Brain microvascular endothelial cell (primary cell): ENCODE measurements around the gene LCN15.

Source experiments
- DNase-seq: peaks from one replicate; pipeline ENCODE4 v3.0.0-alpha.2; 2020
- H3K27ac ChIP-seq: fragments of 250-450 bp; sonication (Bioruptor Pico); 2 replicates; pipeline ENCODE4 v1.5.1; 2020; ENCODE audit warnings: mild to moderate bottlenecking, moderate library complexity
- H3K27me3 ChIP-seq: fragments of 250-450 bp; sonication (Bioruptor Pico); replicated peaks from 2 replicates; pipeline ENCODE4 v1.5.1; 2020; ENCODE audit warnings: mild to moderate bottlenecking
- H3K36me3 ChIP-seq: fragments of 250-450 bp; sonication (Bioruptor Pico); replicated peaks from 2 replicates; pipeline ENCODE4 v1.5.1; 2020; ENCODE audit warnings: mild to moderate bottlenecking
- H3K4me3 ChIP-seq: 2 replicates; pipeline ENCODE4 v1.5.1; 2011; ENCODE audit warnings: low read depth, mild to moderate bottlenecking, control low read depth, low read length, moderate library complexity
- in situ Hi-C: cut with HindIII; loops from 2 replicates; pipeline ENCODE4 v1.10.0; 2017; ENCODE audit warnings: low sequenced_read_pairs, low pct_ligation_motif_present
- TF ChIP-seq, protein P1 (sequence below): IDR thresholded peaks from 2 replicates; pipeline ENCODE4 v1.5.1; 2011; ENCODE audit warnings: low read depth, mild to moderate bottlenecking, moderate library complexity, low read length, control low read depth, inconsistent platforms; ENCODE audit errors: missing control alignments

Gene LCN15

DNA sequence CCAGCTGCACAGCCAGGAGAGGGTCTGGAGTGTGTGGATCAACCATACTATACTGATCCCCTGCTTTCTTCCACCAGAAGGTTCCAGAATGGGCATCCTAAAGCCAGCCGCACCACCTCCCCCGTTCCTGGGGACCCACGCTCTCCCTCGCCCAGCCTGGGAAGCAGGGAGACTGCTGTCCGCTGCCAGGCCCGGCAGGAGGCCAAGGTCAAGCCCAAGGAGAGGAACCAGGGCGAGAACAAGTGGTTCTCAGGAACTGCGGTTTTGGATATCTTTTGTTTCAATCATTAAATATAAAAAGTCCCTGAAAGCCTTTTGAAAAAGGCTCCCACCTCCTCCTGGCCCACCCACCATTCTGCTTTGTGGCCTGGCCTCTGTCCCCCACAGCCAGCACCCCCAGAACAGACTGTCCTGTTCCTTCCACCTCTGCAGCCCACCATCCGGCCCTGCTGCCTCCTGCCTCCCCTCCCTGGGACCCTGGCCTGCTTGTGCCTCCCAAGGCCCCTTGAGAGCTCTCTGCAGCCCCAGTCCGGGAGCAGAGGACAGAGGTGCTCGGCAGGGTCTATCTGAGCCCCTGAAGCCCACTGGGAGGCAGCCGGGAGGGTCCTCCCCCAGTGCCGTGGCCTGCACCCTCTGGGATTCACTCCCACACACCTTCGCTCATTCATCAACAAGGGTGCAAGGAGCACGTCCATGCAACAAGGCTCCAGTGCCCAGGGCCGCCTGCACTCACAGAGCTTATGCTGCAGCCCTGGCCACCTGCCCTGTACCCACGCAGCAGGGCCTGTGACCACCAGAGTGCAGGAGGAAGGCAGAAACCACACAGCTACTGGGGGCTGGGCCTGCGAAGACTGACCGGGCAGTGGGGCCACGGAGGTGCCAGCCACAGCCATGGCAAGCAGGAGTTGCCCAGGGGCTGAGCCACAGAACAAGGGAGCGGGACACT is 15.4 kb downstream of the LCN15 start:
- no peak for DNase-seq
- in situ Hi-C loops = no loop called here
- no peaks in the 10 kb centered on the region for H3K27me3 ChIP-seq
- no peak overlapping the region for H3K4me3 ChIP-seq
- TF ChIP-seq, protein P1, sequence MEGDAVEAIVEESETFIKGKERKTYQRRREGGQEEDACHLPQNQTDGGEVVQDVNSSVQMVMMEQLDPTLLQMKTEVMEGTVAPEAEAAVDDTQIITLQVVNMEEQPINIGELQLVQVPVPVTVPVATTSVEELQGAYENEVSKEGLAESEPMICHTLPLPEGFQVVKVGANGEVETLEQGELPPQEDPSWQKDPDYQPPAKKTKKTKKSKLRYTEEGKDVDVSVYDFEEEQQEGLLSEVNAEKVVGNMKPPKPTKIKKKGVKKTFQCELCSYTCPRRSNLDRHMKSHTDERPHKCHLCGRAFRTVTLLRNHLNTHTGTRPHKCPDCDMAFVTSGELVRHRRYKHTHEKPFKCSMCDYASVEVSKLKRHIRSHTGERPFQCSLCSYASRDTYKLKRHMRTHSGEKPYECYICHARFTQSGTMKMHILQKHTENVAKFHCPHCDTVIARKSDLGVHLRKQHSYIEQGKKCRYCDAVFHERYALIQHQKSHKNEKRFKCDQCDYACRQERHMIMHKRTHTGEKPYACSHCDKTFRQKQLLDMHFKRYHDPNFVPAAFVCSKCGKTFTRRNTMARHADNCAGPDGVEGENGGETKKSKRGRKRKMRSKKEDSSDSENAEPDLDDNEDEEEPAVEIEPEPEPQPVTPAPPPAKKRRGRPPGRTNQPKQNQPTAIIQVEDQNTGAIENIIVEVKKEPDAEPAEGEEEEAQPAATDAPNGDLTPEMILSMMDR = no peak
- no peaks in the 10 kb centered on the region for H3K36me3 ChIP-seq
- H3K27ac ChIP-seq = no peak overlapping the region

DNA sequence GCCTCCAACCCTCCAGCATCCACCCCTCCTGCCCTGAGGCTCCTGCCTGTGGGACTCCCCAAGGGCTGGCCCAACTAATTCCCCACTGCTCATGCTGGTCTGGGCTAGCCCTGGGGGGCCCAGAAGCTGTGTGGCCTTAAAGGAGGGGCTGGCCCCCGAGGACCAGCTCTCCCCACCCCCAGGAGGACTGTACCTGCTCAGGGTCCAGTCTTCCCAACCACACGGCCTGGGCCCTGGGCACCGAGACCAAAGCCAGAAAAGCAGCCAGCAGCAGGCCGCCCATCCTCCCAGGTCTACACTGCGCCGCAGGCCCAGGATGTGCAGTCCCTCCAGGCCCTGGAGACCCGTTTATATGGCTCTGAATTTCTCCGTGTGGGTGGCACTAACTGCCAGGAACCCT is 16.1 kb downstream of the LCN15 start, which contains the start of gene LCN6:
Gene LCN6, minus strand, starts transcription at position 325 of the 400 bp plus-strand sequence. Its CDS starts 42 bp downstream, at position 283.
- Histone ChIP-seq H3K36me3 (no peaks in the 10 kb centered on the region), H3K27ac (no peak within 1 kb of the TSS), H3K27me3 (peaks cover under 1% of the 10 kb centered on the region), H3K4me3 (no peak within 1 kb of the TSS)
- in situ Hi-C loops = no loop called here
- TF ChIP-seq, protein P1 = no peak
- no peak for DNase-seq

DNA sequence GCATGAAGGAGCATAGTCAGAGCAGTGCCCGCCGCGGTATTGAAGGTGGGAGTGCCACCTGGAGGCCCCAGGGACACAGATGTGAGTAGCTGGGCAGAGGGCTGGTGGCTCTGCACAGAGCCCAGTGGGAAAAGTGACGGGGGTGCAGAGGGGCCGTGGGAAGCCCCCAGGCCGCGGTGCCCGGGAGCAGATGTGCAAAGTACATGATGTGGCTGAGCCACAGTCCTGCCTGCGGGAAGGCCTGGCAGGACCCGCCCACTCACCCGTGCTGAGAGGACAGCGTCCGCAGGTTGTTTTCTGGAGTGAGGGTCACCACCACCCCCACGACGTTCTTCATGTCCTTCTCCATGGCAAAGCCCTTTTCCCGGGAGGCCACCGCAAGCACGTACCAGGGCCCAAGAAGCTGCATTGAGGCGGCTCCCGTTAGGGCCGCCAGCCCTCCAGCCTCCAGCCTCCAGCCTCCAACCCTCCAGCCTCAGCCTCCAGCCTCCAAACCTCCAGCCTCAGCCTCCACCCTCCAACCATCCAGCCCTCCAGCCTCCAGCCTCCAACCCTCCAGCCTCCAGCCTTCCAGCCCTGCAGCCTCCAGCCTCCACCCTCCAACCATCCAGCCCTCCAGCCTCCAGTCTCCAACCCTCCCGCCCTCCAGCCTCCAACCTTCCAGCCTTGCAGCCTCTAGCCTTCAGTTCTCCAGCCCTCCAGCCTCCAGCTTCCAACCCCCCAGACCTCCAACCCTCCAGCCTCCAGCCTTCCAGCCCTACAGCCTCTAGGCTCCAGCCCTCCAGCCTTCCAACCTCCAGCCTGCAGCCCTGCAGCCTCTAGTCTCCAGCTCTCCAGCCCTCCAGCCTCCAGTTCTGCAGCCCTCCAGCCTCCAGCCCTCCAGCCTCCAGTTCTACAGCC is 16.9 kb downstream of the LCN15 start:
- H3K36me3 ChIP-seq = no peaks in the 10 kb centered on the region
- in situ Hi-C loops = no loop called here
- no peak for DNase-seq
- no peak overlapping the region for H3K4me3 ChIP-seq
- TF ChIP-seq, protein P1 = no peak
- peaks cover 6% of the 10 kb centered on the region for H3K27me3 ChIP-seq
- no peak overlapping the region for H3K27ac ChIP-seq

DNA sequence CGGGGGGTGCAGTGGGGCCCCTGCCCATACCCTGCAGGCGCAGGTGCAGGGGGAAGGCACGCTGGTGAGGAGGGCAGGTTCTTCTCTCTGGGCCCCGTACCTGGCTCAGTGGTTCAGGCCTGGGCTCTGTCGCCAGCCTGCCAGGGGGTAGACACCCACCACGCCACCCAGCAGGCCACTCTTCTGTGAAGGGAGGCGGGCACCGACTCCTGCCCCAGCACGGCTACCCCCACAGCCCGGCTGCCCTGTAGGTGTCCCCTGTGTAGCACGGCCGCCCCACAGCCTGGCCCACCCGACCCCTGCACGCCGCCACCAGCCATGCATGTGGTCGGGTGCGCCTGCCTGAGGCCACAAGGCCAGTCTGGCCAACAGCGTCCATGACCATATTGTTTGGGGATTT is 17.7 kb downstream of the LCN15 start:
- no peak for DNase-seq
- Histone ChIP-seq H3K27me3 (peaks cover 14% of the 10 kb centered on the region), H3K27ac (no peak overlapping the region), H3K4me3 (no peak overlapping the region), H3K36me3 (no peaks in the 10 kb centered on the region)
- in situ Hi-C loops = no loop called here
- TF ChIP-seq, protein P1 = no peak

DNA sequence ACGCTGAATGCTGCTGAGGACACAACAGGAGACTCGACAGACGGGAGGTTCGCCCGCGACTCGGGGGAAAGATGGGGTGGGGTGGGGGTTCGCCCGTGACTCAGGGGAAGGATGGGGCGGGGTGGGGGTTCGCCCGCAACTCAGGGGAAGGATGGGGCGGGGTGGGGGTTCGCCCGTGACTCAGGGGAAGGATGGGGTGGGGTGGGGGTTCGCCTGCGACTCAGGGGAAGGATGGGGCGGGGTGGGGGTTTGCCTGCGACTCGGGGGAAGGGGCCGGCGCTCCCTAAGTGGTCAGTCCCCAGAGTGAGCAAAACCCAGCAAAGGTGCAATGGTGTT is 18.2 kb downstream of the LCN15 start:
- in situ Hi-C loops = no loop called here
- DNase-seq = no peak
- peaks cover 16% of the 10 kb centered on the region for H3K27me3 ChIP-seq
- no peak overlapping the region for H3K4me3 ChIP-seq
- TF ChIP-seq, protein P1 = no peak
- H3K36me3 ChIP-seq = no peaks in the 10 kb centered on the region
- H3K27ac ChIP-seq = no peak overlapping the region
